Measurements from ENCODE around the gene TIMM21. TPM values are rescaled to one million over a fixed set of nuclear protein-coding genes. Genes with fewer than 3 reads are reported as not detected.
A peak's percentile ranks its signal among the peaks of the same experiment; 100 is the strongest.

TIMM21 gene
- total RNA-seq, 1 donor from 2014 or later = 28.4 TPM

DNA sequence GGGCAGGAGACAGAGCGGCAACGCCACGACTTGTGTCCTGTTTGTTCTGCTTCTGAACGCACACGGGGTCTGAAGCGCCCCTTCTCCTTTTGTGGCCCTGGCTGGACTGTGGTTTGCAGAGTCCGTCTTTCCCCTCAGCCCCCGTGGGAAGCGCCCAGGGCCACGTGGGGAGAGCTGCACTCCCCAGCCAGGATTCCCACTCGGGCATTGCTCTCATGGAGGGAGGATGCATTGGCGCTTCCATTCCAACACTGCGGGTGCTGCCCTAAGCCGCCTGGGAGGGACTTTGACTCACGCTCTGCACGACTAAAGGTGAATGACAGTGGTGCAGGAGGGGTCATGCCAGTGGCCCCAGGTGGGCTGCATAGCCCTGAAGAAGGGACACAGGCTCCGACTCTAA lies 52.5 kb downstream of the TIMM21 start:
- H3K27me3 ChIP-seq = no peaks in the 10 kb centered on the region
- peaks cover 8% of the 10 kb centered on the region for H3K4me1 ChIP-seq
- H3K79me2 ChIP-seq (ENCODE audit: low read depth) = no peaks in the 10 kb centered on the region
- no peak overlapping the region for H3K4me2 ChIP-seq
- Mint-ChIP-seq H3K4me3 (no peak overlapping the region), H3K4me1 (peaks cover 13% of the 10 kb centered on the region), H3K36me3 (no peaks in the 10 kb centered on the region), H3K27ac (no peak overlapping the region), H3K27me3 (ENCODE audit: insufficient read depth, low read depth) (peaks cover 3% of the 10 kb centered on the region), H3K9me3 (no peaks in the 10 kb centered on the region)
- H4K20me1 ChIP-seq (ENCODE audit: low read depth) = no peaks in the 10 kb centered on the region
- H3K27ac ChIP-seq = no peak overlapping the region
- peak overlapping the region; percentile 42 for H2AFZ ChIP-seq (replicated peaks)
- no peaks in the 10 kb centered on the region for H3K36me3 ChIP-seq
- no peak overlapping the region for H3K9ac ChIP-seq
- H3F3A ChIP-seq (ENCODE audit: low read depth) = no peaks in the 10 kb centered on the region
- TF ChIP-seq EZH2 (IDR thresholded peaks at IDR 0.05) = no peak
- DNase-seq (ENCODE audit: low spot score) = no peak
- H3K4me3 ChIP-seq = no peak overlapping the region
- no peaks in the 10 kb centered on the region for H3K9me3 ChIP-seq (ENCODE audit: low read depth)

DNA sequence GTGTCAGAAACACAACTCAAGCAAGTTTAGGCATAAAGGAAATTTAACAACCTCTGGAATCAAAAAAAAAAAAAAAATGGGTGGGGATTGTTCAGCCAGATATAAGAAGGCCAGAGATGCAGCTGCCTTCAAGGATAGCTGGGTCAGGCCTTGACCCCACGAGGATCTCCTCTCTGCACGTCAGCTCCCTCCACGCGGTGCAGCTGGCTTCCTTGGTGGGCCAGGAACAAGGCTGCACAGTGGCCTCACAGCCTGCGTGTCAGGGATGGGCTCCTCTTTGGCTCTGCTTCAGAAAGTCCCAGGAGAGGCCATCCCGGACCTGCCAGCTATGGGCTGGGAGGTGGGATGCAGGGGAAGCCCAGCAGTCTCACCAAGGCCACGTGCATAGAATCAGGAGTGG lies 55.5 kb downstream of the TIMM21 start:
- no peak overlapping the region for H2AFZ ChIP-seq (replicated peaks)
- H3K36me3 ChIP-seq = no peaks in the 10 kb centered on the region
- TF ChIP-seq EZH2 (IDR thresholded peaks at IDR 0.05) (no peak), EZH2phosphoT487 (IDR thresholded peaks at IDR 0.05) (no peak)
- TF ChIP-seq, protein P1, sequence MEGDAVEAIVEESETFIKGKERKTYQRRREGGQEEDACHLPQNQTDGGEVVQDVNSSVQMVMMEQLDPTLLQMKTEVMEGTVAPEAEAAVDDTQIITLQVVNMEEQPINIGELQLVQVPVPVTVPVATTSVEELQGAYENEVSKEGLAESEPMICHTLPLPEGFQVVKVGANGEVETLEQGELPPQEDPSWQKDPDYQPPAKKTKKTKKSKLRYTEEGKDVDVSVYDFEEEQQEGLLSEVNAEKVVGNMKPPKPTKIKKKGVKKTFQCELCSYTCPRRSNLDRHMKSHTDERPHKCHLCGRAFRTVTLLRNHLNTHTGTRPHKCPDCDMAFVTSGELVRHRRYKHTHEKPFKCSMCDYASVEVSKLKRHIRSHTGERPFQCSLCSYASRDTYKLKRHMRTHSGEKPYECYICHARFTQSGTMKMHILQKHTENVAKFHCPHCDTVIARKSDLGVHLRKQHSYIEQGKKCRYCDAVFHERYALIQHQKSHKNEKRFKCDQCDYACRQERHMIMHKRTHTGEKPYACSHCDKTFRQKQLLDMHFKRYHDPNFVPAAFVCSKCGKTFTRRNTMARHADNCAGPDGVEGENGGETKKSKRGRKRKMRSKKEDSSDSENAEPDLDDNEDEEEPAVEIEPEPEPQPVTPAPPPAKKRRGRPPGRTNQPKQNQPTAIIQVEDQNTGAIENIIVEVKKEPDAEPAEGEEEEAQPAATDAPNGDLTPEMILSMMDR (IDR thresholded peaks at IDR 0.05) = no peak
- H3K27me3 ChIP-seq = no peaks in the 10 kb centered on the region
- H3K4me3 ChIP-seq = no peak overlapping the region
- no peaks in the 10 kb centered on the region for H3F3A ChIP-seq (ENCODE audit: low read depth)
- no peak overlapping the region for H3K4me3 Mint-ChIP-seq
- peaks cover 3% of the 10 kb centered on the region for H3K27me3 Mint-ChIP-seq (ENCODE audit: insufficient read depth, low read depth)
- peak overlapping the region; percentile 11 for H3K27ac Mint-ChIP-seq
- H3K27ac ChIP-seq = no peak overlapping the region
- no peaks in the 10 kb centered on the region for H3K79me2 ChIP-seq (ENCODE audit: low read depth)
- H3K9me3 Mint-ChIP-seq = no peaks in the 10 kb centered on the region
- DNase-seq (ENCODE audit: low spot score) = no peak
- no peak overlapping the region for H3K9ac ChIP-seq
- H3K4me1 Mint-ChIP-seq = peaks cover 4% of the 10 kb centered on the region
- no peak overlapping the region for H3K4me2 ChIP-seq
- H4K20me1 ChIP-seq (ENCODE audit: low read depth) = no peaks in the 10 kb centered on the region
- no peaks in the 10 kb centered on the region for H3K9me3 ChIP-seq (ENCODE audit: low read depth)
- H3K36me3 Mint-ChIP-seq = no peaks in the 10 kb centered on the region
- no peaks in the 10 kb centered on the region for H3K4me1 ChIP-seq

DNA sequence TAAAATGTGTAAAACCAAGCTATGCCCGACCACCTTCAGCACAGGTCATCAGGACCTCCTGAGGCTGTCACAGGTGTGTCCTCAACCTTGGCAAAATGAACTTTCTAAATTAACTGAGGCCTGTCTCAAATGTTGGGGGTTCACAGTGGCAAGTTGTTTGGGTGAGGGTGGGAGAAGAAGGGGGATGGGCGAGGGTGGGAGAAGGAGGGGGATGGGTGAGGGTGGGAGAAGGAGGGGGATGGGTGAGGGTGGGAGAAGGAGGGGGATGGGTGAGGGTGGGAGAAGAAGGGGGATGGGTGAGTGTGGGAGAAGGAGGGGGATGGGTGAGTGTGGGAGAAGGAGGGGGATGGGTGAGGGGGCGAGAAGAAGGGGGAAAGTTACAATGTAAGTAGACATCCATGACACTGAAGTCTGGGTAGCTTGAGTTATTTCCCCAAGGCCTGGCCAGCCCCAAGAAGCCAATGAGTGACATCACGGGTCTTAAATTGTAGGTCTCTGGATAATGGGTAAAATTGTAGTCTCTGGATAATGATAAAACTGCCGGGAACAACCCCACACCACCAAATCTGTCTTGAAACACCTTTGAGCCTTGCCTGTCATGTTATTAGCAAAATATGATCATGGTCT lies 56.3 kb downstream of the TIMM21 start:
- H3K4me2 ChIP-seq = no peak overlapping the region
- no peaks in the 10 kb centered on the region for H3K9me3 ChIP-seq (ENCODE audit: low read depth)
- H3K36me3 ChIP-seq = no peaks in the 10 kb centered on the region
- H3K27me3 ChIP-seq = no peaks in the 10 kb centered on the region
- H2AFZ ChIP-seq (replicated peaks) = no peak overlapping the region
- no peak overlapping the region for H3K27ac ChIP-seq
- no peaks in the 10 kb centered on the region for H4K20me1 ChIP-seq (ENCODE audit: low read depth)
- H3K4me1 Mint-ChIP-seq = peaks cover 4% of the 10 kb centered on the region
- no peaks in the 10 kb centered on the region for H3K9me3 Mint-ChIP-seq
- peaks cover 2% of the 10 kb centered on the region for H3K27me3 Mint-ChIP-seq (ENCODE audit: insufficient read depth, low read depth)
- no peak for DNase-seq (ENCODE audit: low spot score)
- no peak overlapping the region for H3K4me3 Mint-ChIP-seq
- TF ChIP-seq, protein P1 (IDR thresholded peaks at IDR 0.05) = no peak
- TF ChIP-seq EZH2phosphoT487 (IDR thresholded peaks at IDR 0.05) = no peak
- no peak for TF ChIP-seq EZH2 (IDR thresholded peaks at IDR 0.05)
- no peaks in the 10 kb centered on the region for H3K36me3 Mint-ChIP-seq
- no peaks in the 10 kb centered on the region for H3F3A ChIP-seq (ENCODE audit: low read depth)
- no peak overlapping the region for H3K4me3 ChIP-seq
- no peaks in the 10 kb centered on the region for H3K4me1 ChIP-seq
- H3K79me2 ChIP-seq (ENCODE audit: low read depth) = no peaks in the 10 kb centered on the region
- no peak overlapping the region for H3K27ac Mint-ChIP-seq
- no peak overlapping the region for H3K9ac ChIP-seq

Other genes starting within 250 kb of the TIMM21 start
- gene FBXO15, start 689 bp upstream of the TIMM21 start, total RNA-seq (ENCODE audit: low replicate concordance) = 2.2 and 2.8 TPM in 2 replicates
- 28.2 and 33.7 TPM in 2 replicates for gene CYB5A, start 143.4 kb downstream of the TIMM21 start, total RNA-seq (ENCODE audit: low replicate concordance)
- gene C18orf63, start 167.3 kb downstream of the TIMM21 start, total RNA-seq (ENCODE audit: low replicate concordance) = not detected in 2 replicates